GM19452 (cell line): ENCODE data around the gene ITPKB.
"Not testable (repeated sequence)": the region's sequence is repeated elsewhere in the genome, so short reads cannot be mapped to it uniquely, and the experiment has no call there.

Experiments used
- ATAC-seq: cut with Tn5 transposase; IDR thresholded peaks from one replicate; pipeline ENCODE4 v1.9.1; 2021; ENCODE audit not compliant: unreplicated experiment

ITPKB gene

GRCh38 chr1:226605318-226605950, 133.6 kb downstream of the ITPKB start:
- ATAC-seq: no peak

- no peak for ATAC-seq
Measured at GRCh38 chr1:226604560-226605317, 134.3 kb downstream of the ITPKB start.

GRCh38 chr1:226603858-226604559, 135.1 kb downstream of the ITPKB start:
- no peak for ATAC-seq

- ATAC-seq: no peak
Measured at GRCh38 chr1:226603022-226603857, 135.8 kb downstream of the ITPKB start.

GRCh38 chr1:226602186-226603021, 136.7 kb downstream of the ITPKB start:
- no peak for ATAC-seq

GRCh38 chr1:226601456-226601855, 137.6 kb downstream of the ITPKB start:
- no peak for ATAC-seq

GRCh38 chr1:226600254-226600653, 138.8 kb downstream of the ITPKB start:
- ATAC-seq: no peak

GRCh38 chr1:226599636-226600238, 139.3 kb downstream of the ITPKB start:
- no peak for ATAC-seq

- ATAC-seq: not testable (repeated sequence)
Measured at GRCh38 chr1:226598955-226599354, 140.1 kb downstream of the ITPKB start.

GRCh38 chr1:226598455-226598849, 140.6 kb downstream of the ITPKB start:
- ATAC-seq: no peak

- ATAC-seq: no peak
Measured at GRCh38 chr1:226597616-226598454, 141.2 kb downstream of the ITPKB start.

GRCh38 chr1:226596531-226597165, 142.4 kb downstream of the ITPKB start:
- no peak for ATAC-seq

GRCh38 chr1:226593541-226593940, 145.5 kb downstream of the ITPKB start:
- ATAC-seq: no peak

- no peak for ATAC-seq
Measured at GRCh38 chr1:226590614-226591013, 148.5 kb downstream of the ITPKB start.

GRCh38 chr1:226589008-226589733, 149.9 kb downstream of the ITPKB start:
- ATAC-seq: no peak

- ATAC-seq: no peak
Measured at GRCh38 chr1:226588484-226588883, 150.6 kb downstream of the ITPKB start.

- ATAC-seq: no peak
Measured at GRCh38 chr1:226586650-226587422, 152.2 kb downstream of the ITPKB start.
